ENCODE results near the gene R3HDM2. TPM values are rescaled to one million over a fixed set of nuclear protein-coding genes. Genes with fewer than 3 reads are reported as not detected.
A peak's percentile ranks its signal among the peaks of the same experiment; 100 is the strongest.
"Not testable (repeated sequence)": the region's sequence is repeated elsewhere in the genome, so short reads cannot be mapped to it uniquely, and the experiment has no call there.

R3HDM2 gene
- total RNA-seq, 1 experiment from 2014 or later, result 24.4 TPM

GRCh38 chr12:57341275-57341990, 89.4 kb downstream of the R3HDM2 start:
- DNase-seq (ENCODE audit: extremely low read depth, low read depth), result no peak

- no peak for DNase-seq (ENCODE audit: extremely low read depth, low read depth)
Measured at GRCh38 chr12:57340104-57340503, 90.7 kb downstream of the R3HDM2 start.

- DNase-seq (ENCODE audit: extremely low read depth, low read depth), result not testable (repeated sequence)
Measured at GRCh38 chr12:57336299-57336698, 94.5 kb downstream of the R3HDM2 start.

GRCh38 chr12:57334219-57334618, 96.6 kb downstream of the R3HDM2 start:
- DNase-seq (ENCODE audit: extremely low read depth, low read depth), result no peak

GRCh38 chr12:57332646-57333312, 98.1 kb downstream of the R3HDM2 start:
- DNase-seq (ENCODE audit: extremely low read depth, low read depth), result no peak

GRCh38 chr12:57330992-57331391, 99.9 kb downstream of the R3HDM2 start:
- DNase-seq (ENCODE audit: extremely low read depth, low read depth), result no peak

- DNase-seq (ENCODE audit: extremely low read depth, low read depth), result no peak
Measured at GRCh38 chr12:57329219-57329618, 101.6 kb downstream of the R3HDM2 start.

GRCh38 chr12:57325395-57325794, 105.4 kb downstream of the R3HDM2 start:
- no peak for DNase-seq (ENCODE audit: extremely low read depth, low read depth)

- DNase-seq (ENCODE audit: extremely low read depth, low read depth), result no peak
Measured at GRCh38 chr12:57323416-57323815, 107.4 kb downstream of the R3HDM2 start.

- no peak for DNase-seq (ENCODE audit: extremely low read depth, low read depth)
Measured at GRCh38 chr12:57320639-57321038, 110.2 kb downstream of the R3HDM2 start.

GRCh38 chr12:57319678-57320469, 111.0 kb downstream of the R3HDM2 start:
- no peak for DNase-seq (ENCODE audit: extremely low read depth, low read depth)

GRCh38 chr12:57315681-57316080, 115.2 kb downstream of the R3HDM2 start:
- no peak for DNase-seq (ENCODE audit: extremely low read depth, low read depth)

- not testable (repeated sequence) for DNase-seq (ENCODE audit: extremely low read depth, low read depth)
Measured at GRCh38 chr12:57312287-57312686, 118.6 kb downstream of the R3HDM2 start.

GRCh38 chr12:57309420-57309819, 121.4 kb downstream of the R3HDM2 start:
- no peak for DNase-seq (ENCODE audit: extremely low read depth, low read depth)

GRCh38 chr12:57300961-57301584, 129.8 kb downstream of the R3HDM2 start:
- DNase-seq (ENCODE audit: extremely low read depth, low read depth), result no peak

GRCh38 chr12:57299514-57300016, 131.3 kb downstream of the R3HDM2 start:
- DNase-seq (ENCODE audit: extremely low read depth, low read depth), result no peak

- DNase-seq (ENCODE audit: extremely low read depth, low read depth), result no peak
Measured at GRCh38 chr12:57296291-57296690, 134.6 kb downstream of the R3HDM2 start.

- DNase-seq (ENCODE audit: extremely low read depth, low read depth), result not testable (repeated sequence)
Measured at GRCh38 chr12:57282073-57282472, 148.8 kb downstream of the R3HDM2 start.

- peak; percentile 50 for DNase-seq (ENCODE audit: extremely low read depth, low read depth)
Measured at GRCh38 chr12:57280211-57281062, 150.4 kb downstream of the R3HDM2 start.

Data from NCI-H460 (cell line).